HG03354 (cell line): Measurements from ENCODE around the gene CDK10.
A peak's percentile ranks its signal among the peaks of the same experiment; 100 is the strongest.

Experiments used
- ATAC-seq: cut with Tn5 transposase; IDR thresholded peaks from one replicate; pipeline ENCODE4 v1.9.1; 2021; ENCODE audit warnings: mild to moderate bottlenecking; ENCODE audit not compliant: unreplicated experiment, poor library complexity, severe bottlenecking

CDK10 gene, protein sequence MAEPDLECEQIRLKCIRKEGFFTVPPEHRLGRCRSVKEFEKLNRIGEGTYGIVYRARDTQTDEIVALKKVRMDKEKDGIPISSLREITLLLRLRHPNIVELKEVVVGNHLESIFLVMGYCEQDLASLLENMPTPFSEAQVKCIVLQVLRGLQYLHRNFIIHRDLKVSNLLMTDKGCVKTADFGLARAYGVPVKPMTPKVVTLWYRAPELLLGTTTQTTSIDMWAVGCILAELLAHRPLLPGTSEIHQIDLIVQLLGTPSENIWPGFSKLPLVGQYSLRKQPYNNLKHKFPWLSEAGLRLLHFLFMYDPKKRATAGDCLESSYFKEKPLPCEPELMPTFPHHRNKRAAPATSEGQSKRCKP

DNA sequence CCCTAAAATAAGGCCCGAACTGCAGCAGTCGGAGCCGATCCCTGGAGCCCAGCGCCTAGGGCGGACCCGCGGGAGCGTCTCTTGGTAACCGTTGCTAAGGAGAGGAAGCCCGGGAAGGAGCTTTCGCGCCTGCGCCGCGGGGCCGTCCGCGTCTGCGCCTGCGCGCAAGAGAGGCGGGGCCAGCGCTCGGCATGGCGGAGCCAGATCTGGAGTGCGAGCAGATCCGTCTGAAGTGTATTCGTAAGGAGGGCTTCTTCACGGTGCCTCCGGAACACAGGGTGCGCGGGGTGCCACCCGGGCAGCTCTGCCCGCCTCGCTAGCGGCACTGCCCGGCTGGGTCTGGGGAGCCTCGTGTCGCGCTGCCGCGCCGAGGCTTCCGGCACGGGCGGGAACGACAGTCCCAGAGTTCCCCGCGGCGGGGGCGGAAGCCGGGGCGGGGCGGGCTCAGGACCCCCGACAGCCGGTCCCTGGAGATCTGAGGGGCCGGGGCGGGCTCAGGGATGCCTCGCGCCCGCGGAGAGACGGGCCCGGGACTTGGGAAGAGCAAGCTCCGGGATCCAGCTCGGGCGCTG is at the start of gene CDK10:
Gene CDK10 (plus strand): TSS at position 170 of the 572 bp plus-strand sequence. CDS start 22 bp downstream, at position 192.
- peak; percentile 82 for ATAC-seq

DNA sequence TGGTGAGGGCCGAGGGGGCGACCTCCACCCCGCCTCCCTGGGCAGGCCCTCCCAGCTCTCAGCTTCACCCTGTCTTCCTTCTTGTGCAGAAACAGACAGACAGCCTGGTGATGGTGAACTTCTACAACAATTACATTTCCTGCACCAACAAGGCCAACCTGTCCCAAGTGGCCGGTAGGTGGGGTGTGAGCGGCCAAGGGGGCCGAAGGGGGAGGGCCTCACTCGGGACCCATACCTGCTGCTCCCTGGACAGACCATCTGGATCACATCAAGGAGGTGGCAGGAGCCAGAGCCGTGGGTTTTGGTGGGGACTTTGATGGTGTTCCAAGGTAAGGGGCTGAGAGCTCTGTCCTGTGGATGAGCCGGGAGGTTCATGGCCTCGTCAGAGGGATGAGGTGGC is 49.1 kb upstream of the CDK10 start:
- no peak for ATAC-seq

DNA sequence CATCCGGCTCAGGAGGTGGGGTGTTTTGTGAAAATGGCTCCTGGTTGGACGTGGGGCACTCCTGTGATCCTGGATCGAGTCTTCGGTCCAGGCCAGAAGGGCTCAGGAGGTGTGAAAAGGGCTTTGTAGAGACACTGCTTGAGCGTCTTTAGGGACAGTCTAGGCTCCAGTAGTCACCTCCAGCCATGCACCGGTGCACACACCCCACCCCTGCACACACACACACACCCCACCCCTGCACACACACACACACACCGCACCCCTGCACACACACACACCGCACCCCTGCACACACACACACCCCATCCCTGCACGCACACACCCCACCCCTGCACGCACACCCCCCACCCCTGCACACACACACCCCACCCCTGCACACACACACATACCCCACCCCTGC is 48.0 kb upstream of the CDK10 start:
- ATAC-seq = no peak

DNA sequence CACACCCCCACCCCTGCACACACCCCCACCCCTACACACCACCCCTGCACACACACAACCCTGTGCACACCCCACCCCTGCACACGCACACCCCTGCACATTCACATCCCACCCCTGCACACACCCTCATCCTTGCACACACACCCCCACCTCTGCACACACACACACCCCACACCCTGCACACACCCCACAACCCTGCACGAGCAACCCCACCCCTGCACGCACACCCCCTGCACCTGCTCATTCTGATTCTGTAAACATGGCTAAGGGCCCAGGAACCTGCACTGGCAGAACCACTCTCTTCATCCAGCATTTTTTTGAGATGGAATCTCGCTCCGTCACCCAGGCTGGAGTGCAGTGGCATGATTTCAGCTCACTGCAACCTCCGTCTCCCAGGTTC is 47.1 kb upstream of the CDK10 start:
- ATAC-seq = no peak

DNA sequence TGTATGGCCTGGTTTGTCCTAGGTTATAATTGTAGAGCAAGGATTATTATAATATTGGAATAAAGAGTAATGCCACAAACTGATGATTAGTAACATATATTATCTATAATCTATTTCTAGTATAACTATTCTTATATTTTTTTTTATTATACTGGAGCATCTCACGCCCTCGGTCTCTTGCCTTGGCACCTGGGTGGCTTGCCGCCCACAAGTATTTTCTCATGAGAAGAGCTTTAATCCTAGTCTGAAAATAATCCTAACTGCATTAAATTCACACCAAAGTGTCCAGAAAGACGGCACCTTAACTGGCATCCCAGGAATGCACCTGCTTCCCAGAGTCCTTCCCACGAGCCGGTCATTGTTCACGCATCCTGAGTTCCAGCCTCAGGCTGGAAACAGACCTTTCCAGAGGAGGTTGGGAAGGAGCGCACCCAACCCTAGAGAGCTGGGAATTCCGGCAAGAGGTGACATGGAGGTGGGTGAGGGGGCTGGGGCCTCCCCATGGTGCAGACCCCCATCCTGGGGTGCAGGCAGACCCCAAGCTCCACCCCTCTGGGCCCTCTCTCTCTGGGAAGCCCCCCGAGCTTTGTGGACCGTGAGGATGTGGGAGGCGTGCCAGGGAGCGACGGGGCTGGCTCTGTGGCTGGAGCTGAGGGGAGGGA is 44.9 kb upstream of the CDK10 start:
- no peak for ATAC-seq

DNA sequence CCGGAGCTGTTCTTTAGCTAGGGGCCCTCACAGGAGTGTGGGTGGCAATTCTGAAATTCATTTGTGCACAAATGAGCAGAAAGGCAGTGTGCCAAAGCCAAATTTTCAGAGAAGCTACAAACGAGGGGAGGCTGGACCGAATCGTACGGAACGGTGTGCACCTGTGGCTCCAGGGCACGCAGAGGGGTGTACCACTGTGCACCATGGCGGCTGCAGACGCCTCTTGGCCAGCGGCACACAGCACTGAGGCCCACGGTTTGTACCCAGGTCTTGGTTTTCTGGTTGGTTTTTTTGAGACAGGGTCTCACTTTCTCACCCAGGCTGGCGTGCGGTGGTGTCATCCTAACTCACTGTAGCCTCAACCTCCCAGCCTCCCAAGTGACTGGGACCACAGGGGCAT is 43.9 kb upstream of the CDK10 start:
- ATAC-seq = no peak

DNA sequence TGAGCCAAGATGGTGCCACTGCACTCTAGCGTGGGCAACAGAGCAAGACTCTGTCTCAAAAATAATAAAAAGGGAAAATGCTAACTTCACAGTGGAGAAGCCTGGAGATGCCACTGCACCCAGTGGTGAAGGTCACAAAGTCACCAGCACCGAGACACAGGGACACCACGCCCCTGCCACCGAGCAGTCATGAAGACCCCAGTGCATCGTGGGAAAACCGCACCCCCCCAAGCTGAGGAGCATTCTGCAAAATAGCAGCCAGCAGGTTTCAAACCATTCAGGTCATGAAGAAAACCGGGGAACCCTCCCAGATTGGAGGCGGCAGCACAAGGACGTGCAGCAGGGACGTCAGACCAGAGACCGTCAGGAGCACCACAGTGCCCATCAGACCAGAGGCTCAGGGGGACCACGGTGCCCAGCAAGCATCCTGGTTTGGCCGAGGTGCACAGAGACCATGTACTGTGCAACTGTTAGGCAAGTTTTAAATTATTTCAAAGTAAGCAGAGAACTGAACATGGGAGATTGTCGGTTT is 42.7 kb upstream of the CDK10 start:
- ATAC-seq = no peak

DNA sequence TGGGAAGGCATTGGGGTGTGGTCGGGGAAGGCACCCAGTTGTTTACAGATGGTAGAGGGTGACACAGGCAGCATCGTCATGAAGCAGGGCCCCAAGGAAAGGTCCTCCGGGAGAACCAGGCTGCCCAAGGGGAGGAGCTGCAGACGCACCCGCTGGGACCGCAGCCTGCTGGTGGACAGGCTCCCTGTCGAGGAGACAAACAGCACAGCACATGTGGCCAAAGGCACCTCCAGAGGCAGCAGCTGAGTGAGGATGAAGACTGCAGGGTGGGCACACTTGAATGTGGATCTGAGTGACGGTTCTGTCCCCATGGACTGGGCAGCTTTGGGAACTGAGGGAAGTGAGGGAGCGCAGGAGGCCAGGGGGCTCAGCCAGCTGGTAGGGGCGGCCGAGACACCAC is 41.4 kb upstream of the CDK10 start:
- no peak for ATAC-seq

DNA sequence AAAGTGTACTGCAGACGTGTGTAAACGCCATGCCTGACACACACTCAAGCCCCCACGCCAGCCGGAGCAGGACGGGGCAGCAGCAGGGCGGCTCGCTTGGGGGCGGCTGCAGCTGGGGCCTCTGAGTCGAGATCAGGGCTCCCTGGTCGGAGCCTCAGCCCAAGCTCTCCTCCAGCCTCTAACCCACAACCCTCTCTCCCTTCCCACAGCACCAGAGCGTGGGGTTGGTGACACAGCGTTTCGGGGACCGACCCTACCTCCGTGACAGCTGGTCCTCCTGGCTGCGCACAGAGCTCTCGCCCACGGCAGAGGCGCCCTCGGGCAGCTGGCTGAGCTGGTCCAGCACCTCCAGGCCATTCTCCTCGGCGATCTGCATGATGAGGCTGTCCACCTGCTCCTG is 40.2 kb upstream of the CDK10 start:
- ATAC-seq = no peak

DNA sequence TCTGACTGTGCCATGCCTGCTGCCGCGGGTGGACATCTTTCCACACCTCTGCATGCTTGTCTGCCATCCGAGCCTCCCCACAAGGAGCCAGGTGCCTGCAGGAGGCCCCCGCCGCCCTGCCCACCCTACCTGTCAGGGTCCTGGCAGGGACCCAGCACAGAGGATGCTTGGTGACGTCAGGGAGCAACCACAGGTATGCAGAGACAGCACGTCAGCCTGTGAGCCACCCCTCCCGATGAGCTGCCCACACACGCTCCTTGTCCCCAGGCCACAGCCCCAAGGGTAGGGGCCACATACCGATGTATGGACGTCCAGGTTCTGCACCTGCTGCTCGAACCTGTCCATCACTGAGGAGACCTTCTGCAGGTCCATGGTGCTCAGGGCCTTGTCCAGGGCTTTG is 39.6 kb upstream of the CDK10 start:
- ATAC-seq = no peak

DNA sequence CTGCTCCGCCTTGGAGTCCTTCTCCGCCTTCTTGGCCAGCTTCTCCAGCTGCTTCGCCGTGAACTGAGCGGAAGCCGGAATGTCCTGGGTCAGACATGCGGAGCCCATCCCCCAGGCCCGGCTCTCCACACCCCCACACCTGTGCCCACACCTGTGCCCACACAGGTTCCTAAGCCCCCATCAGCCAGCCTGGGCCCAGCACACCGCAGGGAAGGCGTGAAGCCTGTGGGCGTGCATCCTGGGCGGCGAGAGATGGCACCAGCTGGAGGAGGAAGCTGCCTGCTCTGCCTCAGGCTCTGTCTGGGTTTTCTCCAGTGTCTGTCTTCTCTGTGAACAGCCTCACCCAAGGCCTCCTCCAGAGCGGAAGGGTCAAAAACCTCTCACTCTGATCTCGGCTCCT is 34.9 kb upstream of the CDK10 start:
- no peak for ATAC-seq

DNA sequence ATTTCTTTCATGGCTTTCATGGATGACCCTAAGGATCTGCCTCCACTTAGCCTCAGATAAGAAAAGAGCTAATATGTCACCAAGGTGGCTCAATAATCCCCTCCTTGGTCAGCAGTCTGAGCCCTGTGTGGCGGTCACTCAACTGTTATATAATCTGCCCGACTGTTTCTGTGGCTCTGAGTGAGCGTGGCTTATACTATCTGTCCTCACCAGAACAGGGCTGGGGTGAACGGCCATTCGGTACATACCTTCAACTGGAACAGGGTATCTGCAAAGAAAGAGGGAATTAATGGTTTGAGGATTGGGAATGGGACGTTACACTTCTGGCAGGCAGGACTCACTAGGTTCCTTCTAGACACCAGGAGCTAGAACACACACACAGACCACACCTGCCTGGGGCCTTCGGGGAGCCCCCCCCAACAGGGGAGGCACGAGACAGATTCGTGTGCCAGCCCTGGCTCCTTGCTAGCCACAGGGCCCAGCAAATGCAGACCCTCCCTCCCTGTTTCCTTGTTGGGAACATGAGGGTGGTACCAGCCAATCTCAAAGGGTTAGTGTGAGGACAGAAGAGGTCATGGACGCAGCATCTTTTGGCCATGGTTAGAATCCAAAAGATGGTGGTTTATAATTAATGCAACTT is 32.7 kb upstream of the CDK10 start:
- ATAC-seq = no peak

DNA sequence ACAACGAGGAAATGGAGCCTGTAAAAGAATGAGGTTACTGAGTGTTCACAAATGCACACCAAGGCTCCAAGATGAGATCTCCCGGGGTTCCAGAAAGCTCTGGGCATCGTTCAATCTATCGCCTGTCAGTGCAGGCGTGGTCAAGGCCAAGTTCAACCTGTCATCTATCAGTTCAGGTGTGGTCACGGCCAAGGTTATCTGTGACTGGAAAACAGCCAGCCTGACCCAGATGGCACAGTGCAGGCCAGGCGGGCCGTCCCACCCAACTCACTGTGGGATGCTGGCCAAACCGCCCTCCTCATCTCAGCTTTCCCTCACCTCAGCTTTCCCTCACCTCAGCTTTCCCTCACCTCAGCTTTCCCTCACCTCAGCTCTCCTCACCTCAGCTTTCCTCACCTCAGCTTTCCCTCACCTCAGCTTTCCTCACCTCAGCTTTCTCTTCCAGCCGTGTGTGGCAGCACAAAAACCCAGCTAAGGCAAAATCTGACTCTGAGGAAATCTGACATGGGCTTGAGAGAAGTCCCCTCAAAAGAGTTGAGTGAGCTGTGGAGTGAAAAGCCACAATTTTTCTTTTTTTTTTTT is 31.3 kb upstream of the CDK10 start:
- ATAC-seq = no peak

DNA sequence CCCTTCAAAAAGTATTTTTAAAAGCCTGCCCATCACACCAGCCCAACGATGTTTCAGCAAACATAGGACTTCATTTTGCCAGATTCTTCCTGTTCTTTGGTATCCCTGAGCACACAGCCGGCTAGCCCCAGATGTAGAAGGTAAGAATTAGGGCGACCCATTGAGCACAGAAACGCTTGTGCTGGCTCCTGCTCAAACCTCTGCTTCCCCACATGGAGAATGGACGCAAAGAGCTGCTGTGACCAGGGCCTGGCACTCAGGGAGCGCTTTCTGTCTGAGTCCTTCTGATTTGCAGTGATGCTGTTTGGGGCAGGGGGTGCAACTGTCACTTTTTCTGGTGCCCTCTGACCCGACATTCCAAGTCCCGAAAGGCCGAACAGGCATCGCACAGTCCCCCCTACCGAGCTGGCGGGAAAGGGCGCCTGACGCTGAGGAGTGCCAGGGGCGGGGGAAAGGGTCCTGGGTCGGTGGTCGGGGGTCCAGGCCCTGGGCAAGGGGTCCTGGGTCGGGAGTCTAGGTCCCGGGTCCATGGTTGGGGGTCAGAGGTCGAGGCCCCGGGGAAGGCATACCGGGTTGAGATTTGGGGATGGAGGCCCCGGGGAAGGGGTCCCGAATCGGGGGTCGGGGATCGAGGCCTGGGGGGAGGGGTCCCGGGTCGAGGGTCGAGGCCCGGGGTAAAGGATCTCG is 29.9 kb upstream of the CDK10 start:
- no peak for ATAC-seq

DNA sequence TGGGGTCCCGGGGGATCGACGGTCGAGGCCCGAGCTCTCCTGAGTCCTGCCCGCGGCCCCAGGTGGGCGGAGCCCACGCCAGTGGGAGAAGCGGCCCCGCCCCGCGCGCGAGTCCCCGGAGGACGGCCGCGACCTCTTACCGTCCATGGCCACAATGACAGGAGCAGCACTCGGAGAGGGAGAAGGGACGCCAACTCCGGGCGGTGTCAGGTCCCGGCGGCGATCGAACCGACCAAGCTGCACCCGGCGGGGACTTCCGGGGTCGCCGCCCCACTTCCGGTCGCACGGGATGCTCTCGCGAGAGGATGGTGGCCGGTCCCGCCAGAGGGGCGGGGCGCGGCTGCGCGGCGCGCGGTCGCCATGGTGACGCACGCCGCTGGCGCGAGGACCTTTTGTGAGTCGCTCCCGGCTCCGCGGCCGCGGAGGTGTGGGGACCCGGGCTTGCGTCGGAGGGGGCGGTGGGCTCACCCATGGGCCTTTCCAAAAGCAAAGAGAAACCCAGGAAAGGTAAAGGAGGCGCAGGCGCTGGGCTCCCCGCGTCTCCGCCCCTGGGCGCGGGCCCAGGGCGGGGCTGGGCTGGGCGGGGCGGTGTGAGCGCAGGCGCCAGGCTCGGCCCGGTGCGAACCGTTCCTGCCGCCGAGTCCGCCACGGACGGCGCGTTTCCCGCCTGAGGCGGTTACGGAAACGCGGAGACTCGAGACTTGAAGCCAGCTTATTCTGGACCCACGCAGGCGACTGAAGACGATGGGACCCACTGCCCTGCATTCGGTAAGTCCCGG is 28.9 kb upstream of the CDK10 start, which contains the start of the genes CHMP1A and SPATA33:
Gene CHMP1A (minus strand): TSS at position 267 of the 779 bp plus-strand sequence. CDS start 120 bp downstream, at position 147.
Gene SPATA33 (plus strand): TSS at position 395 of the 779 bp plus-strand sequence. CDS start 76 bp downstream, at position 471.
- ATAC-seq = peak; percentile 95

DNA sequence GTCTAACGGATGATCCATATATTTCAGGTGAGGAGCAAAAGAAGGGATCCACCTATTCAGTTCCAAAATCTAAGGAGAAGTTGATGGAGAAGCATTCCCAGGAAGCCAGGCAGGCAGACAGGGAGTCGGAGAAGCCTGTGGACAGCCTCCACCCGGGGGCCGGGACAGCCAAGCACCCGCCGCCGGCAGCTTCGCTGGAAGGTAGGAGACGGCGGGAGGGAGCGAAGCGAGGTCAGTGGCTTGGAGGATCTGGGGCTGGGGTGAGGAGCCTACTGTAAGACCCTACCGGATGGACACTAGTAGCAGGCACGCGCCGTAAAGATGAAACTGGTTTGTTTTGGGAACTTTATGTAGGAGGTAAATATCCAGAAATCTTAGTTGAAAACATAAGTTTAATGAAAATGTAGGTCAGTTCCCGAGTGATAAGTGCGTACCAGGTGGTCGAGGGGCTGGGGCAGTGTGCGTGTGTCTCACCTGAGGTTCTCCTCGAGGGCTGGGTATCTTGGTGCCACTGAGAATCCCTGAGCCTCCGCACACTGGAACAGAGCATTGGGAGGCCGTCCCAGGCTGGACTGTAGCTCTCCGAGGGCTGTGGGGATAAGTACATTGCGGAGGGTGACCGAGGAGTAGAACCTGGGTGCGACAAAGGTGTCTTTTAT is 28.1 kb upstream of the CDK10 start:
- no peak for ATAC-seq

DNA sequence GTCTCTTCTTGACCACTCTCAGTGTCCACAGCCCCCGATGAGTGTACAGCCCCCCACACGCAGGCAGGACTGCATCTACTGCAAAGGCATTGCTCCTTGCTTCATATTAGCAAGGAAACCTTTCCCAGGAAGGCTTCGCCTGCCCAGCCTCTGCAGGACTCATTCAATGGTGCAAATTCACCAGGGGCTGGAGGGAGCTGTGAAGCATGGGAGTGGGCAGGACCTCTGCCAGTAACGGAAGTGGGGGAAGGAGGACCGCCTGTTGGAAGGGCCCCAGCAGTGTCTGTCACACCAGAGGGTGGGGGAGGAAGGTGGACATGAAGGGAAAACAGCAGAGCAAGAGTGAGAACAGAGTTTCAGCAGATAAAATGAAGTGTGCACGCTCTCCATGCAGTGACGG is 26.3 kb upstream of the CDK10 start:
- ATAC-seq = no peak

DNA sequence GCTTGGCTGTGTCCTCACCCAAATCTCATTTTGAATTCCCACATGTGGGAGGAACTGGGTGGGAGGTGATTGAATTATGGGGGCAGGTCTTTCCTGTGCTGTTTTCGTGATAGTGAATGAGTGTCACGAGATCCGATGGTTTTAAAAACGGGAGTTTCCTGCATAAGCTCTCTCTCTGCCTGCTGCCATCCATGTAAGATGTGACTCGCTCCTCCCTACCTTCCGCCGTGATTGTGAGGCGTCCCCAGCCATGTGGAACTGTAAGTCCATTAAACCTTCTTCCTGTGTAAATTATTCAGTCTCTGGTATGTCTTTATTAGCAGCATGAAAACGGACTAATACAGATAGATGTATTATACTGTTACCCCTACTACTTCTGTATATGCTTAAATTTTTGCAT is 25.3 kb upstream of the CDK10 start:
- no peak for ATAC-seq
